ENCODE measurements around the gene LRMDA.

GRCh38 chr10:75634947-75635346, 203.5 kb downstream of the LRMDA start:
- TF ChIP-seq CTCF (IDR thresholded peaks at IDR 0.05; ENCODE audit: insufficient read depth, low read length, poor library complexity, severe bottlenecking), result no peak
- no peak for TF ChIP-seq EZH2phosphoT487 (conservative IDR thresholded peaks at IDR 0.05; ENCODE audit: low read length)

Data from SU-DHL-6 (cell line).